Measurements from ENCODE around the gene IQSEC3.

Gene IQSEC3

DNA sequence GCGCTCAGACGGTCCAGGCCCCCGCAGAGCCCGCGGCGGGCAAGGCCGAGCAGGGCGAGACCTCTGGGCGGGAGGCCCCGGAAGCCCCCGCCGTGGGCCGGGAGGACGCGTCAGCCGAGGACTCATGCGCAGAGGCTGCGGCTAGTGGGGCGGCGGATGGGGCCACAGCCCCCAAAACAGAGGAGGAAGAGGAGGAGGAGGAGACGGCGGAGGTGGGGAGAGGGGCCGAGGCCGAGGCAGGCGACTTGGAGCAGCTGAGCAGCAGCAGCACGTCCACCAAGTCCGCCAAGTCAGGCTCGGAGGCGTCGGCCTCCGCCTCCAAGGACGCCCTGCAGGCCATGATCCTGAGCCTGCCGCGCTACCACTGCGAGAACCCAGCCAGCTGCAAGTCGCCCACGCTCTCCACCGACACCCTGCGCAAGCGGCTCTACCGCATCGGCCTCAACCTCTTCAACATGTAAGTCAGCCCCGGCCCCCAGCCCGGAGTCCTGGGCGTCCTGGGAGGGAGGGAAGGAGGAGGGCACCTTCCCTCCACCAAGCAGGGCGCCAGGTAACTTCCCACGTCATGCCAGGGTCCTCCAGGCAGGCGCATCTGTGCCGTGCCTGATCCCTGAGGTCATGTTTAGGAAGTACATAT, 72.4 kb downstream of the IQSEC3 start:
- DNase-seq (ENCODE audit: low read depth) = no peak

DNA sequence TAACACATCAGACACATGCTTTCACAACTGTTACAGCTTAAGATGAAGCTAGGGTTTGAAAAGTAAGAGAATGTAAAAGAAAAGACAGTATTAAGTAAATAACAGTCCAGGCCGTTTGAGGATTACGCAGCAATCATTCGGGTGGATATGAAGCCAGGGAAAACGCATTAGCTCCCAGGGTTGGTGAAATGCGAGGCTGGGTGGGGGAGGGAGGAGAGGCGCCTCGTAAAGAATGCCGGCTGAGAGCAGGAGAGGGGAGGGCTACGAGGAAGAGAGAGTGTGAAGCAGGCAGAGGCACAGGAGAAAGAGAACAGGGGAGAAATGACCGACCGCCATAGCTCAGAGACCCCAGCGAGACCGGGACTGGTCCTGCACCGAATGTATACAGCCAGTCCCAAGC, 73.0 kb downstream of the IQSEC3 start:
- no peak for DNase-seq (ENCODE audit: low read depth)

DNA sequence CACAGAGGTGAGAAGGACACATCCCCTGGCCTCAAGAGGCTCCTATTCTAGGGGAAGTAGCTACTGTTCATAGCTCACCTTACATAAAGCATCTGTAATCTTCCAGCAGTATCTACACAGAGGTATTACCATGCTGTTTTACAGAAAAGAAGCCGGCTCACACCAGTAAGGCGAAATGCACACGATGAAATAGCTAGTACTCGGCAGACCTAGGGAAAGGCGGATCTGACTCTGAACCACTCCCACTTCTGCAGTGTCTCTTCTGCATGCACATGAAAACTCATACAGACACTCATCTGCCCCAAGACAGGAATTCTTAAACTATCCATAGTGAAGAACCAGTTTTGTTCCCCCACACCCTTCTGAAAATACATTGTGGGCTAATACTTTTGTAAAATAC, 73.6 kb downstream of the IQSEC3 start:
- DNase-seq (ENCODE audit: low read depth) = no peak

DNA sequence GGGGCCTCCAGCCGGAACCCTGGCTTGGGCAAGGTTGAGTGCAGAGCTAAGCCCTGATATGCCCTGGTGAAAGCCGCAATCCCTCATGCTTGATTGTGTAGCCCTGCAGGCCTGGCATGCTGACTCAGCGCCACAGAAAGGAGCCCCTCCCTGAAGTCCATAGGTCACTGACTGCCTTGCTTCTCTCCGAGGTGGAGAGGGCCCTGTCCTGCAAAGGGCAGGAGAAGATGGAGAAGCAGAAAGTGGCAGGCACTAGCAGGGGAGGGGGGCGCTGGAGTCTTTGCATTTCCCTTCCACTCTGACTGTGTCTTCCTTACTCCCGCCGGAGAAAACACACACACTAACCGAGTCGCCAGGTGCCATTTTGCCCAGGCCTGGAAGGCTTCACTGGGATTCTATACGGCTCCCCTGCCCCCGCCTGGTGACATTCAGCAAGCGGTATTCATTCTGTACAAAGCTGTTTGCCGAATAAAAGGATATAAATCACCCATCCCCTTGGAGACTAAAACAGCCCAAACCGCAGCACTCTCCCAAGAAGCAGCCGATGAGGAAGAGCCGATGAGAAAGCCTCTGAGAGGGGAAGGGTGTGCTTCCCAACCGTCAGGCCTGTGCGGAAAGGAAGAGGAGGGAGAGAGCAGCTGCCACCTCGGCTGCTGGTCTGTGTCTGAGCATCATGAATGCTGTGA, 77.5 kb downstream of the IQSEC3 start:
- DNase-seq (ENCODE audit: low read depth) = no peak

DNA sequence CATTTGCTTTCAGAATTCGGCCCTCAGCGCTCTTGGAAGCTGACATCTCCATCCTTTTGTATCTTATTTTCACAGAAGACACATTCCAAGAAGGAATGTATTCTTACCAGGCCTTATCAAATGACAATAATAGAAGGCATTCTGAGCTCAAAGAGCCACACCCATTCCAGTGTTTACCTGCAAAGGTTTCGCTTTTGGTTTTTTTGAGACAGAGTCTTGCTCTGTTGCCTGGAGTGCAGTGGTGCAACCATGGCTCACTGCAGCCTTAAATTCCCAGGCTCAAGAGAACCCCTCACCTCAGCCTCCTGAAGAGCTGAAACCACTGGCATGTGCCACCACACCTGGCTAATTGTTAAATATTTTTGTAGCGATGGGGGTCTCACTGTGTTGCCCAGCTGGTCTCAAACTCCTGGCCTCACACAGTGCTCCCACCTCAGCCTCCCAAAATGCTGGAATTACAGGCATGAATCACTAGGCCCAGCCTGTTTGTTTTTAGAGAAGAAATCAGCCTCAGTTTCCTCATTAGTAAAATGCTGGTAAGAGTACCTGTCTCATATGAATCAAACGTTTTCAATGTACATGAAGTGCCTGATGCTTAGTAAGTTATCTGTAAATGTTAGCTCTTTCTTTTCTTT, 78.2 kb downstream of the IQSEC3 start:
- no peak for DNase-seq (ENCODE audit: low read depth)

DNA sequence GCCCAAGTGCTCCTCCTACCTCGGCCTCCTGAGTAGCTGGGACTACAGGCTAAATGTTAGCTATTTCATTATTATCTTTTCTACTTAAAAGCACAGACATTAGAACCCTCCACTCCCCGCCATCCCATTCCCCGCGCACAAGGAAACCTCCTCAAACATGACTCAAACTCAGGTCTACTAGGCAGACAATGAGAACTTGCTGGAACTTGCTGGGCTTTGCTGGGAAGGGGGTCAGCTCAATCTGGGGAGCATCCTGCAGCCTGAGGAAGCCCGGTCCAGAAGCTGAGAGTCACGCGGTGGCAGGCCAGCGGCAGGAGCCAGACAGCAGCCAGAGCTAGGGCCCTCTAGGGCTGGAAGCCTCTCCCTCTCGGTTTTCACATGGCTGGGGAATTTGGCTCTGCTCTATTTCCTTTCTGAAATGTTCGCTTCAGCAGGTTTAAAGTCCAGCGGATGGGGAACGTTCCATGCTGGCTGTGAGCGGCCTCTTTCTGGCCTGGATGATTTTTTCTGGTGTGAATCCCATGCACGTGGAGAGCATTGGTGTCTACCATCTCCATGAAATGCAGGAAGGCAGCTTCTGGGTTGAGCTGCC, 78.9 kb downstream of the IQSEC3 start:
- no peak for DNase-seq (ENCODE audit: low read depth)

DNA sequence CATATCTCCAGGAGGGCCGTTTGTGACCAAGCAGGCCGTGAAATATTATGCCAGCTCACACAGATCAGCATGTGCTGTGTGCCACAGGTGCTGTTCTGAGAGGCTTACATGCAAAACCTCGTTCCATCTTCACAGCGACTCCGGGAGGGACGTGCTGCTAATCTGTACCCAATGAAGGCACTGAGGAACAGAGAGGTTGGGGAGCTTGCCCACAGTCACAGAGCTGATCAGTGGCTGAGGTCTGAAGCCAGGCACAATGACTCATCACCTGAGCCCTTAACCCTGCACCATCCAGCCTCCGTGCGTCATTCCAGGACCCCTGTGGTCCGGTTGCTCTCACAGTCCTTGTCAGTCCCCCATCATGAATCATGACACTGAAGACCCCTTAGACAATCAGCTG, 80.7 kb downstream of the IQSEC3 start:
- DNase-seq (ENCODE audit: low read depth) = no peak

DNA sequence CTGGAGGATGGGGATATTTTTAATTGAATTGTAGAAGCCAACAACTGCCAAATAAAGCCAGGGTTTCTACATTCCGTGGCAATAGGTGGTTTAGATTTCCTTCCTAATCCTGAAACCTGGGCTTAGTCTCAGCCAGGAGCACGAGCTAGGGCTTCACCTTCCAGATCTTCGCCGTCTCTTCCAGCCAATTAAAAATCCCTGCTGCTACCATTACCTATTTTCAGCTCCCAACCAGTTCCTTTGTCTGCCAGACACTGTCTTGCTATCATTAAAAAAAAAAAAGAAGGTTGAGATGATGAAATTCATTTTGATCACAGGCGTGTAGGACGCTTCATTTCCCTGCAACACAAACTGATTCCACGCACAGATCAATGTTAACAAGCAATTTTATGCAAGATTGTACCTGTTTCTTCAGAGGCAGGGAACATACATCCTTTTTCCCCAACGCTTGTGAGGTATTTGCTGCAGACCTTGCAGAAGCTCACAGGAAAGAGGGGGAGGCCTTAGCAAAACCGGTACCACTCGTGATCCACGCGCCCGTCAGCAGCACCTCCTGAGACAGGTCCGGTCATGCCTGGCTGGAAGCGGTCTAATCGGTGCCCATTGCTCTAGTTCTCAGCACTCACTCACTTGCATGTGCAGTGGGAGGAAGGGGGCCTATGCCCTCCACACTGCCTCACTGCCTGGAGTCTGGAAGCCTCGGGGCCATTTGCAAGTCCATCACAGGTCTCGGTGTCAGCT, 82.3 kb downstream of the IQSEC3 start:
- DNase-seq (ENCODE audit: low read depth) = no peak

DNA sequence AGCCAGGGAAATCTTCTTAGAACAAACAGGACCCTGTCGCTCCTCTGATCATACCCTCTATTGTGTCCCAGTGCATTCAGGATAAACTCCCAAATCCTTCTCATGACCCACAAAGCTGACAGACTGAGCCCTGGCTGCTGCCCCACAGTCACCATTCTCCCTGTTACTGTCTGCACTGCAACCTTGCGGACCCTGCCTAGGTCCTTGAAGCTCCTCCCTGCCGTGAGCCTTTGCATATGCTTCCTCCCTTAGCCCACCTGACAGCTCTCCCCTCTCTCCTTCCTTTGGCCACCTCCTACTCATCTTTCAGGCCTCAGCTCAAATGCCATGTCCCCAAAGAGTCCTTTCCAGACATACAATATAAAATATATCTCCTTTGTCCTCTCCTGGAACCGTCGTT, 85.0 kb downstream of the IQSEC3 start:
- no peak for DNase-seq (ENCODE audit: low read depth)

DNA sequence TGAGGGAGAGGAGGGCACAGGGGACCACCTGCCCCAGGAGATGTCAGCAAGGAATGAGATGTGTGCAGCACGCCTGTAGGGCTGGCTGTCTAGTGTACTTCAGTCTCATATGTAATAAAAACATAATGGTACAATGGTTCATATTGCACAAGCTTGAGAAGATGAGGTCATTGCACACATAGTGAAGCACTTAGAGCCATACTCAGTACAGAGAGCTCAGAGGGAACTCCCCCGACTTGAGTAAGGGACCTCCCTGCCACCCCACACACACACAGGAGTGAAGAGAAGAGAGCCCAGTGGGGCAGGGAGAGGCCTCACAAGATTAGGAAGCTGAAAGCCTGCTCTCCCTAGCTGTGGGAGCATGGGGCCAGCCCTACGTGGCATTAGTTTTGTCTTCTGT, 85.9 kb downstream of the IQSEC3 start:
- no peak for DNase-seq (ENCODE audit: low read depth)

DNA sequence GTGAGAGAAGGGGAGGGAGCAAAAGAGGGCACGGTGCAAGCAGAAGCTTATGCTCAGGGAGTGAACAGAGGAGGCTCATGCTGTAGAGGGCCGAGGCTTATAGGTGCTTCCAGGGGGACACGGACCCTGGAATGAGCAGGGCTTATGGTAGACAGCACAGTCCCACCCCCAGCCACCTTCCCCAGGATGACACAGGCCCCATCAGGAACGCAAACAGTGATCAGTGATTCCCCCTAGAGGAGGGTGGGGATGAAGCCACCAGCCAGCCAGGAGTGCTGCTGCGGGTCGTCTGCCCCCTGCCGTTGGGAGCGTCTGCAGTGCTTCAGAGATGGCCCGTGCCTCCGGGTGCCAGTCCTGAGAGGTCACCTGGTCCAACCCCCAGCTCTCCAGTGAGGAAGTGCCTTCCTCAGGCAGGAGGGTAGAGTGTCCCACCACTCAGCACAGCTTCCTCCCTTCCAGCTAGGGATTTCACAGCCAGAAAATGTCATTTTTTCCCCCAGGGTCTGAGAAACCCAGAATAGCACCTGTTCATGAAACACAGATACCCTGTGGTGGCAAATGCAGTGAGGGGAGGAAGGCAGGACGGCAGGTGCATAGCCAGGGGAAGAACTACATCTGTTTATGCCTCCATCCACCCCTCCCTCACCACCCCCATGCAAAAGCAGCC, 86.6 kb downstream of the IQSEC3 start:
- no peak for DNase-seq (ENCODE audit: low read depth)

DNA sequence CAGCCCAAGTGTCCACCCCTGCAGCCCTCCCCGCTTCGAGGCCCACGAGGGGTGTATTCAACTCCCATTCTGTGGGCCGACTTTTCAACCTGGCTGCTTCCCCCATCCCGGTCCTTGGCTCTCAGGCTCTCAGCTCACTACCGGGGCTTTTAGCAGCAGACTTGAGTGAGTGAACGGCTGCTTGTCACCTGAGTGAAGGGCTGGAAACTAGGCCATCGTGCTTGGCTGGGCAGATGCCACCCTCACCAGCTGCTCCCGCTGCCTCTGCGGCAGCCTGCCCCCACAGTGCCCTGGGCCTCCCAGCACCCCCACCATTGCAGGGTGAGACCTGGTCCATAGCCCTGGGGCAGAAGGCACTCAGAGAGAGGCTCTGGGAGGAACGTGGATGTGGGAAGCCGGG, 87.5 kb downstream of the IQSEC3 start:
- DNase-seq (ENCODE audit: low read depth) = no peak

DNA sequence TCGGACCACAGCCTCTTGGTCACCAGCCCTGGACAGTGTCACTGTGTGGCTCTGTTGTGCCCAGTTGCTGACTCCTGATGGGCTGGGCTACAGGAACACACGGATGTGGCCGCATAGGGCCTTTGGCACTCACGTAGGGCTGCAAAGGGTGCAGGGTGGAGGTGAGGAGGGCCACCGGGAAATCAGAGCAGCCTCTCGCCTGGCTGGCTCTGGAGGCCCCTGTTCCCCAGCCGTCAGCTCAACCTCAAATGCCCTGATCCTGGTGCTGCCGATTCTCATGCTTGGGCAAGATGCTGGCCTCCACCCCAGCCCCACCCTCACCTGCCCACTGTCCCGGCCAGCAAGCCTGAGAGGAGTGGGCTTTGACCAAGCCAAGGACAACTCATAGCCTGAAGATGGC, 88.4 kb downstream of the IQSEC3 start:
- DNase-seq (ENCODE audit: low read depth) = no peak

DNA sequence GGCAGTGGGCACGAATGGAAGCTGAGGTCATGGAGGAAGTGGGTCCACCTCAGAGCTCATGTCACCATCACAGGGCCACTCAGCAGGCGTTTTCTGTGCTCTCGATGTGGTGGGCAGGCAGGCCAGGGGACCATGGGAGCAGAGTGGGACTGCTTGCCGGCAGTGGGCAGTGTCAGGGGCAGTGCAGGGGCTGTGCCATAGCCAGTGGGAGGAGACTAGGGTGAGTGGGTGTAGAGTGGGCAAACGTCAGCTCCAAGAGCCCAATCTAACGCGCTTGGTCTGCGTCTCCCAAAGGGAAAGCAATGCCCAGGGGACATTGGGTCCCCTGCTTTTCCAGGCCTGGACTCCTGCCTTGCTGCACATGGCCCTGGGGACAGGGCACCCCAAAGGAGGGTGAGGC, 89.1 kb downstream of the IQSEC3 start:
- no peak for DNase-seq (ENCODE audit: low read depth)

DNA sequence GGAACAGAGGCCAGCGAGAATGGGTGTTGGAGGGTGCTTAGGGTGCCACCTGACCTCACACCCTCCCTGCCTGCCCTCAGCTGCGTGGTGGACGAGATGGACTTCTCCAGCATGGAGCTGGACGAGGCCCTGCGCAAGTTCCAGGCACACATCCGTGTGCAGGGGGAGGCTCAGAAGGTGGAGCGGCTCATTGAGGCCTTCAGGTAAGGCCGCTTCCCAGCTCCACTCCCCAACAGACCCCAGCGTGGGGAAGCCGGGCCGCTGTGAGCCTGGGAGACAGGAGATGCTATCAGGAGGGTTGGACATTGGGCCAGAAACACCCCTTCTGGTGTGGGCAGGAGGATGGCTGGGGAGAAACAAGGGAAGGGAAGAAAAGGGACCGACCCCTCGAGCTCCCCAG, 90.4 kb downstream of the IQSEC3 start:
- DNase-seq (ENCODE audit: low read depth) = no peak

DNA sequence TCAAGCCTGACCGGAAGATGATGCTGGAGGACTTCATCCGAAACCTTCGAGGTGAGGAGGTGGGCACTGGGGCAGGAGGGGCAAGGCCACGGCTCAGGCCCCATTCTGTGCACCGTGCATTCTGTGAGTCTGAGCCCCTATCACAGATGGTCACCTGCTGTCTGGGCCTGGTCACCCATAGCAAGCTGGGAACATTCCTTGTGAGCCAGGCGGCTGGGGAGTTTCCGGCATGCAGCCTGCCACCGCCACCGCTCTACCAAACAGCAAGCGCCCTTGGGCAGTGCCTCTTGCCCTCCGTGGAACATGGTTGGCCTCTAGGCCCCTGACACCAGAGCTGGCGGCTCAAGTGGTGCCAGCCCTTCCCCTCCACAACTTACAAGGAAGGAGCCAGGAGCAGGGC, 91.1 kb downstream of the IQSEC3 start:
- DNase-seq (ENCODE audit: low read depth) = no peak

DNA sequence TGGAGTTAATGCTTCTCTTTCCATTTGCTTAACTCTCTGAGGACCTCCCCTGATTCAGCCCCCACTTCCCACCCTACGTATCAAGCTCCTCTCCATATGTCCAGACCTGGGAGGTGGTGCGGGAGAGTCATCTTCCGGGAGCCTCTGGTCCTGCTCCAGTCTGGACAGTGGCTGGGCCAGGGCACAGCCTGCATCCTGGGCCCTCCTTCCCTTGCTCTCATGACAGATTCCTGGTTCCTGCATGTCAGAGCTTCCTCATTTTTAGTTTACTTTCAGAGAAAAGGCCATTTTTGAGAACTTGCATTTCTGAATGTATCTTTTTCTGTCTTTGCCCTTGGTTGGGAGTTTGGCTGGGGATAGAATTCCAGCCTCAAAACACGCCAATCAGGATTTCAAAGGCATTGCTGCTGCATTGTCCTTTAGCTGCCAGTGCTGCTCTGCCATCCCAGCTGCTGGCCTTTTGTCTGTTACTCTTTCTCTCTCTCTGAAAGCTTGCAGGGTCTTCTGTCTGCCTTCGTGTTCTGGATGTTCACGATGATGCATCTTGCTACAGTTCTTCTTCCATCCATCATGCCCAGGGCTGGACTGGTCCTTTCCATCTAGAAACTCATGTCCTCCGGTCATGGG, 92.7 kb downstream of the IQSEC3 start:
- DNase-seq (ENCODE audit: low read depth) = no peak

DNA sequence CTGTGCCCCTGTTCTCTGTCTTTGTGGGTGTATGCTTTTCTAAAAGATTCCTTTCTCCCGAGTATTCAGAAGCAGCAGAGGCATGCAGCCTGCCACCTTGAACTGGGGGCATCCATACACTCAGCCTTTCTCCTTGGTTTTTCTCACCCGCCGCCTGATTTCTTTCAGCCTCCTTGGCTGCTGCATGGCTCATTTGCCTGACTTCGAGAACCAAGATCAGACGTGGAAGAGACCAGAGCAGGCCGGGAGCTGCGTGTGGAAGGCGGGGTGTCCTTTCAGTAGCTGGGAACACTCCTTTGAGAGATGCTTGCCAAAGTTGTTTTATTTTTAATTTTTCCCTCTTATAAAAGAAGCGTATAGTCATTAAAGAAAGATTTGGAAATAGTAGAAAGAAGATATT, 94.3 kb downstream of the IQSEC3 start:
- no peak for DNase-seq (ENCODE audit: low read depth)

DNA sequence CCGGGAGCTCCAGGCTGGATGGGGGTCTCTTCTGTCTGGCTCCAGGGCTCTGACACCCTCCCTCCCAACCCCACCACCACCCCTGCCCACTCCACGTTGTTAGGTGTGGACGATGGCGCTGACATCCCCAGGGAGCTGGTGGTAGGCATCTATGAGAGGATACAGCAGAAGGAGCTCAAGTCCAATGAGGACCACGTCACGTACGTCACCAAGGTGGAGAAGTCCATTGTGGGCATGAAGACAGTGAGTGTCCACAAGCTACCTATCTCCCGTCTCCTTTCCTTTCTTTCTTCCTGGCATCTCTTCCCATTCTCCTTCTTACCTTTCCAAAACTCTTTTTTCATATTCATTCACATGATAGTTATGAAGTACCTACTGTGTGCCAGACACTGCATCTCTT, 95.3 kb downstream of the IQSEC3 start:
- DNase-seq (ENCODE audit: low read depth) = no peak

DNA sequence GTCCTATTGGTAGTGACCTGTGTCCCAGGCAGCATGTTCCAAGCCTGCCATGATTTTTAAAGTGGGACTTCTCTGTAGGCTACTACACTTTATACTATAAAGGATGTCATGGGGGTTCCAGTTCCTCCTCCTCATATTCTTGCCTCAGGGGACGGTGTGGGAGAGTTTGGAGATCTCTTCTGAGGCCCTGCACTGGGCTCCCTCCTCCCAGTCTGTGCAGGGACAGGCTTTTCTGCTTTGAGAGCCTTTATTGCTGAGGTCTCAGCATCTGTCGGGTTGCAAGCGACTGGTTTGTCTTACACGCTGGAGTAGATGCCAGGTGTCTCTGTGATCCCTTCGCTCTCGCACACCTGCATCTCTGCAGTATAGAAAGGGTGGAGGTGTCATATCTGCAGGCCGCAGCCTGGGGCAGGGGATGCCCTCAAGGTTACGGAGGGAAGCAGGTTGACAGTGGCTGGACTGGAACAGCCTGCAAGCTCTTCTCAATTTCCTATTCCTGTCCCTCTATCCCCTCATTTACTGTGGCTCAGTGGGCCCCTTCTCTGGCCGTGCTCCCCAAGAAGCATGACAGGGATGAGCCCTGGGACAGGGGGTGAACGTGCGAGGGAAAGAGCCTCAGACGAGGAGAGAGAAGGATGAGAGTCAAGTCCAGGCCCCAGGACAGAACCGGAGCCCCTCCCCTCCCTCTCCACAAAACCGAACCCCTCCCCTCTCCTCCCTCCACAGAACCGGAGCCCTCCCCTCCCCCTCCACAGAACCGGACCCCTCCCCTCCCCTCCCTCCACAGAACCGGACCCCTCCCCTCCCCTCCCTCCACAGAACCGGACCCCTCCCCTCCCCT, 96.1 kb downstream of the IQSEC3 start:
- no peak for DNase-seq (ENCODE audit: low read depth)
